Measurements from ENCODE around the gene CLHC1.

Gene CLHC1

GRCh38 chr2:55169359-55169758, 62.7 kb downstream of the CLHC1 start:
- no peak for DNase-seq (ENCODE audit: low read depth)

GRCh38 chr2:55168221-55169154, 63.6 kb downstream of the CLHC1 start:
- peak; percentile 78 for DNase-seq (ENCODE audit: low read depth)

GRCh38 chr2:55165626-55166025, 66.5 kb downstream of the CLHC1 start:
- DNase-seq (ENCODE audit: low read depth): peak; percentile 65

- DNase-seq (ENCODE audit: low read depth): peak; percentile 58
Measured at GRCh38 chr2:55164534-55165480, 67.3 kb downstream of the CLHC1 start.

- DNase-seq (ENCODE audit: low read depth): no peak
Measured at GRCh38 chr2:55163941-55164390, 68.1 kb downstream of the CLHC1 start.

- DNase-seq (ENCODE audit: low read depth): peak; percentile 78
Measured at GRCh38 chr2:55163274-55163721, 68.8 kb downstream of the CLHC1 start.

- DNase-seq (ENCODE audit: low read depth): no peak
Measured at GRCh38 chr2:55162284-55163006, 69.6 kb downstream of the CLHC1 start.

GRCh38 chr2:55161295-55162210, 70.5 kb downstream of the CLHC1 start:
- no peak for DNase-seq (ENCODE audit: low read depth)

GRCh38 chr2:55160422-55160821, 71.7 kb downstream of the CLHC1 start:
- DNase-seq (ENCODE audit: low read depth): no peak

GRCh38 chr2:55159752-55160151, 72.3 kb downstream of the CLHC1 start:
- DNase-seq (ENCODE audit: low read depth): no peak

- no peak for DNase-seq (ENCODE audit: low read depth)
Measured at GRCh38 chr2:55159037-55159651, 72.9 kb downstream of the CLHC1 start.

- no peak for DNase-seq (ENCODE audit: low read depth)
Measured at GRCh38 chr2:55158111-55158814, 73.8 kb downstream of the CLHC1 start.

- DNase-seq (ENCODE audit: low read depth): no peak
Measured at GRCh38 chr2:55157474-55157884, 74.6 kb downstream of the CLHC1 start.

- DNase-seq (ENCODE audit: low read depth): no peak
Measured at GRCh38 chr2:55156984-55157383, 75.1 kb downstream of the CLHC1 start.

GRCh38 chr2:55156326-55156725, 75.8 kb downstream of the CLHC1 start:
- no peak for DNase-seq (ENCODE audit: low read depth)

- DNase-seq (ENCODE audit: low read depth): peak; percentile 74
Measured at GRCh38 chr2:55155764-55156281, 76.3 kb downstream of the CLHC1 start.

- DNase-seq (ENCODE audit: low read depth): no peak
Measured at GRCh38 chr2:55155206-55155605, 76.9 kb downstream of the CLHC1 start.

- no peak for DNase-seq (ENCODE audit: low read depth)
Measured at GRCh38 chr2:55154525-55155030, 77.5 kb downstream of the CLHC1 start.

Measured in amniotic epithelial cell (primary cell).